Pancreas (tissue), 10 donors: ENCODE data around the gene TTLL6. TPM values are rescaled to one million over a fixed set of nuclear protein-coding genes. Genes with fewer than 3 reads are reported as not detected.

ENCODE experiments used
- ATAC-seq, 4 donors: fragments of 200-7000 bp; cut with Tn5 transposase; one replicate each; pipeline versions ENCODE4 v1.8.0 to v1.9.1; 2020; ENCODE audit warnings: mild to moderate bottlenecking in 4 of 4, moderate library complexity in 4 of 4
- DNase-seq, 6 donors: peaks; one replicate each; pipeline ENCODE4 v3.0.0-alpha.2; 2020
- FAIRE-seq: peaks from 2 replicates; lab custom pipeline; 2012; peaks lifted over from hg19 to GRCh38; lab: Jason Lieb, UNC
- H3K27ac ChIP-seq, 4 donors: fragments of 200-600 bp; sonication (generic); 1 replicate in 3 of 4; 2 replicates in 1 of 4; pipeline versions ENCODE4 v1.5.0 to v1.8.0; 2020
- H3K27me3 ChIP-seq, 4 donors: fragments of 200-600 bp; one replicate each; pipeline ENCODE4 v1.8.0; 2021
- H3K36me3 ChIP-seq, 3 donors: fragments of 200-600 bp; sonication (generic) in 1 of 3; one replicate each; pipeline versions ENCODE4 v1.5.0 to v1.8.0; 2020 to 2021
- H3K4me1 ChIP-seq, 3 donors: fragments of 200-600 bp; one replicate each; pipeline ENCODE4 v1.8.0; 2021
- H3K4me3 ChIP-seq, 4 donors: fragments of 200-600 bp; sonication (generic) in 2 of 4; one replicate each; pipeline versions ENCODE4 v1.5.0 to v1.8.0; 2020 to 2021
- H3K9me3 ChIP-seq, 4 donors: fragments of 200-600 bp; one replicate each; pipeline ENCODE4 v1.8.0; 2021
- CTCF ChIP-seq, 4 donors: fragments of 200-600 bp; sonication (generic) in 3 of 4; IDR thresholded peaks; one replicate each; pipeline versions ENCODE4 v1.5.0 to v1.8.0; 2021; ENCODE audit warnings: antibody characterized with exemption in 4 of 4
- WGBS, 2 donors: extraction: QIAGEN DNeasy Blood & Tissue Kit; methylation state at CpG; one replicate each; pipeline ENCODE4 v1.1.7; 2013; 5-methylcytosine and 5-hydroxymethylcytosine counted together
- intact Hi-C, 3 donors: fragments of 100-400 bp; cut with DNase I; formaldehyde crosslinking; loops; one replicate each; pipeline versions ENCODE4 v1.11.1 to v1.14.2; 2022
- polyA plus RNA-seq, 2 donors: library from polyadenylated mRNA; stranded (reverse); fragments of 200-250 nt; gene quantifications; one replicate each; pipeline ENCODE4 v1.2.3, GENCODE V29; 2013
- total RNA-seq, 6 donors: library from RNA; stranded (reverse); fragmentation: NEBNext Ultra II Directional in 4 of 6; extraction: Animal tissue kit (Norgen Biotek cat#: 25700) in 4 of 6; gene quantifications; one replicate each; pipeline versions ENCODE4 v1.2.1 to v1.2.4, GENCODE V29; 2021 to 2023
- donor health status: healthy with polysubstance abuse.
- donor health status: DM: no; HTN: no; CAD: no; lungs with moderate emphysema.
- donor health status: DM: no; HTN: no; CAD: no.
- donor health status: control.
- donor health status: control.
- donor health status: Bipolar disorder and iron deficiency.
- donor health status: DM: yes; HTN: yes; CAD: no.
- donor health status: DM: no; HTN: no; CAD: no.
- donor health status: DM: no; HTN: no; CAD: no.
- donor health status: DM: yes; HTN: yes; CAD: no.

Gene TTLL6
- total and polyA plus RNA-seq, 8 donors = 0.40 to 6.0 (median 0.77) TPM

DNA sequence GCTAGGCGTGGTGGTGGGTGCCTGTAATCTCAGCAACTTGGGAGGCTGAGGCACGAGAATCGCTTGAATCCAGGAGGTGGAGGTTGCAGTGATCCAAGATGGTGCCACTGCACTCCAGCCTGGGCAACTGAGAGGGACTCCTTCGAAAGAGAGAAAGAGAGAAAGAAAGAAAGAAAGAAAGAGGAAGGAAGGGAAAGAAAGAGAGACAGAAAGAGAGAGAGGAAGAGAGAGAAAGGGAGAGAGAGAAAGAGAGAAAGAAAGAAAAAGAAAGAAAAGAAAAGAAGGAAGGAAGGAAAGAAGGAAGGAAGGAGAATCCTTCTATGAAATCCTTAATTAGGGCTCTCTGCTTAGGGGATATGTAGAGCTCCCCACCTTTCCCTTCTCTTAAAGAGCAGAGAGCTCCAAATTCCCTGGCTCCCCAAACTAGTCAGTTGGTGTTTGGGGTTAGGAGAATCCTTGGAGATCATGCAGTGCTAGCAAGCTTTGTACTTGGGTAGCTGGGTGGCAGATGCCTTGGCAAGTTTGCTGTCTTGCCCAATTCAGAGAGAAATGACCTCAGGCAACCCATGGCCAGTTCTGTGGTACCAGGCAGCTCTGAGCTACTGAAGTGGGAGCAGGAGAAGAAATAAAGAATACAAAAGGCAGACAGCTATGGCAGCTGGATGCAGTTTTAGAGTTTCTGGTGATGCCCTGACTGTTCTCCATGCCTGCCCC is 79.5 kb downstream of the TTLL6 start:
- FAIRE-seq (no peak), ATAC-seq (no peak), DNase-seq (no peak)
- Histone ChIP-seq H3K27me3 (peaks cover 6 to 65% (median 22%) of the 10 kb centered on the region in 4 donors), H3K27ac (no peak overlapping the region), H3K9me3 (no peaks in the 10 kb centered on the region), H3K36me3 (no peaks in the 10 kb centered on the region), H3K4me1 (no peaks in the 10 kb centered on the region), H3K4me3 (no peak overlapping the region)
- TF ChIP-seq CTCF (IDR thresholded peaks at IDR 0.05) = no peak
- intact Hi-C loops = no loop called here
- 45 to 61% methylated on average over 4 of the region's 4 CpGs for WGBS, 2 donors

- Histone ChIP-seq H3K4me3 (no peak overlapping the region), H3K27ac (no peak overlapping the region), H3K4me1 (no peaks in the 10 kb centered on the region), H3K27me3 (peaks cover 5 to 59% (median 17%) of the 10 kb centered on the region in 4 donors), H3K36me3 (no peaks in the 10 kb centered on the region), H3K9me3 (no peaks in the 10 kb centered on the region)
- no peak for TF ChIP-seq CTCF (IDR thresholded peaks at IDR 0.05)
- ATAC-seq (no peak), DNase-seq (no peak), FAIRE-seq (no peak)
- intact Hi-C loops = no loop called here
- 6 to 7% methylated on average over 7 of the region's 7 CpGs for WGBS, 2 donors
These were observed 82.0 kb downstream of the TTLL6 start for GRCh38 chr17:48735062-48735351.

- TF ChIP-seq CTCF (IDR thresholded peaks at IDR 0.05) = no peak
- Histone ChIP-seq H3K4me1 (no peaks in the 10 kb centered on the region), H3K27me3 (peaks cover 6 to 59% (median 17%) of the 10 kb centered on the region in 4 donors), H3K27ac (no peak overlapping the region), H3K4me3 (no peak overlapping the region), H3K36me3 (no peaks in the 10 kb centered on the region), H3K9me3 (no peaks in the 10 kb centered on the region)
- WGBS, 2 donors = 6 to 7% methylated on average over 14 of the region's 14 CpGs
- DNase-seq (no peak), FAIRE-seq (no peak), ATAC-seq (no peak)
- intact Hi-C loops = no loop called here
These were observed 82.5 kb downstream of the TTLL6 start for GRCh38 chr17:48734333-48735061.

GRCh38 chr17:48733632-48734328 is 83.2 kb downstream of the TTLL6 start:
- H3K27me3 ChIP-seq = peaks cover 4 to 57% (median 14%) of the 10 kb centered on the region in 4 donors
- TF ChIP-seq CTCF (IDR thresholded peaks at IDR 0.05) = no peak
- no peaks in the 10 kb centered on the region for H3K9me3 ChIP-seq
- FAIRE-seq (no peak), DNase-seq (no peak), ATAC-seq (no peak)
- intact Hi-C loops = no loop called here
- H3K36me3 ChIP-seq = no peaks in the 10 kb centered on the region
- H3K4me1 ChIP-seq = no peaks in the 10 kb centered on the region
- H3K27ac ChIP-seq = no peak overlapping the region
- 13 to 14% methylated on average over 22 of the region's 22 CpGs for WGBS, 2 donors
- H3K4me3 ChIP-seq = no peak overlapping the region
